IMR-90 (cell line): ENCODE measurements around the gene ZNF571. TPM values are rescaled to one million over a fixed set of nuclear protein-coding genes. Genes with fewer than 3 reads are reported as not detected.

Source experiments
- ATAC-seq: fragments of 200-7000 bp; cut with Tn5 transposase; 2 replicates; pipeline ENCODE4 v1.9.1; 2020; ENCODE audit warnings: low read depth, mild to moderate bottlenecking, moderate library complexity
- Bru-seq: library from RNA; stranded (reverse); fragments of 400-500 nt; gene quantifications from one replicate; lab custom pipeline; 2021; lab: Mats Ljungman, UMichigan
- BruChase-seq, 2 experiments: library from RNA; stranded (reverse); fragments of 400-500 nt; gene quantifications; one replicate each; lab custom pipeline; 2021; lab: Mats Ljungman, UMichigan
- BruUV-seq: library from RNA; stranded (reverse); fragments of 400-500 nt; replicated peaks from 2 replicates; lab custom pipeline; 2021; lab: Mats Ljungman, UMichigan
- CTCF ChIA-PET: fragments of 300-600 bp; formaldehyde crosslinking; extraction: SDS; loops from one replicate; lab custom pipeline; 2021; ENCODE audit warnings: antibody characterized with exemption; lab: Yijun Ruan, JAX
- POLR2A ChIA-PET: fragments of 300-600 bp; sonication (Branson Sonifier 250); formaldehyde crosslinking; loops from one replicate; lab custom pipeline; 2022; ENCODE audit warnings: antibody characterized with exemption; ENCODE audit not compliant: unreplicated experiment; lab: Charles Lee
- DNase-seq: peaks from one replicate; pipeline ENCODE4 v3.0.0; 2013
- H2AFZ ChIP-seq: replicated peaks from 2 replicates; pipeline ENCODE3; 2013; ENCODE audit warnings: low read length, mild to moderate bottlenecking; ENCODE audit not compliant: poor library complexity
- H2AK5ac ChIP-seq: 2 replicates; pipeline ENCODE4 v1.6.1; 2013; ENCODE audit warnings: low read depth, low read length, inconsistent platforms
- H2AK9ac ChIP-seq: replicated peaks from 2 replicates; pipeline ENCODE3; 2013; ENCODE audit warnings: mild to moderate bottlenecking, low read depth, low read length, moderate library complexity; ENCODE audit not compliant: poor library complexity
- H2BK120ac ChIP-seq: 2 replicates; pipeline ENCODE4 v1.6.1; 2013; ENCODE audit warnings: low read depth, low read length, inconsistent platforms
- H2BK15ac ChIP-seq: 3 replicates; pipeline ENCODE4 v1.6.1; 2013; ENCODE audit warnings: low read depth, low read length, inconsistent platforms
- H2BK20ac ChIP-seq: 2 replicates; pipeline ENCODE4 v1.6.1; 2013; ENCODE audit warnings: low read depth, mild to moderate bottlenecking, inconsistent platforms, low read length, moderate library complexity
- H2BK5ac ChIP-seq: 2 replicates; pipeline ENCODE4 v1.6.1; 2013; ENCODE audit warnings: mild to moderate bottlenecking, low read depth, low read length, inconsistent platforms; ENCODE audit not compliant: poor library complexity, severe bottlenecking
- H3K14ac ChIP-seq: replicated peaks from 2 replicates; pipeline ENCODE4 v1.6.1; 2013; ENCODE audit warnings: low read depth, low read length, inconsistent platforms
- H3K18ac ChIP-seq: 2 replicates; pipeline ENCODE4 v1.6.1; 2013; ENCODE audit warnings: low read depth, low read length, control low read depth
- H3K23ac ChIP-seq: 2 replicates; pipeline ENCODE4 v1.6.1; 2013; ENCODE audit warnings: low read depth, low read length, inconsistent platforms
- H3K27ac ChIP-seq: 2 replicates; pipeline ENCODE4 v1.5.1; 2013; ENCODE audit warnings: mild to moderate bottlenecking, control low read depth, low read length; ENCODE audit not compliant: insufficient read depth
- H3K27me3 ChIP-seq: 2 replicates; pipeline ENCODE4 v1.6.1; 2013; ENCODE audit warnings: low read length; ENCODE audit not compliant: control insufficient read depth, insufficient read depth
- H3K36me3 ChIP-seq: 2 replicates; pipeline ENCODE4 v1.6.1; 2013; ENCODE audit warnings: low read length, mixed read lengths; ENCODE audit not compliant: control insufficient read depth, insufficient read depth
- H3K4ac ChIP-seq: 2 replicates; pipeline ENCODE4 v1.6.1; 2013; ENCODE audit warnings: low read depth, low read length, inconsistent platforms
- H3K4me1 ChIP-seq: 2 replicates; pipeline ENCODE4 v1.6.1; 2013; ENCODE audit warnings: low read length, mixed read lengths; ENCODE audit not compliant: control insufficient read depth, insufficient read depth
- H3K4me2 ChIP-seq: 2 replicates; pipeline ENCODE4 v1.6.1; 2013; ENCODE audit warnings: low read depth, mild to moderate bottlenecking, control low read depth, low read length, moderate library complexity
- H3K4me3 ChIP-seq: 2 replicates; pipeline ENCODE4 v1.5.1; 2013; ENCODE audit warnings: low read depth, mild to moderate bottlenecking, control low read depth, low read length, moderate library complexity; ENCODE audit not compliant: insufficient read depth
- H3K56ac ChIP-seq: 2 replicates; pipeline ENCODE4 v1.6.1; 2013; ENCODE audit warnings: low read length, inconsistent platforms; ENCODE audit not compliant: insufficient read depth; ENCODE audit errors: extremely low read depth
- H3K79me1 ChIP-seq, 2 experiments: 2 replicates each; pipeline ENCODE4 v1.6.1; 2013; ENCODE audit warnings: low read length in 2 of 2, inconsistent platforms in 1 of 2, low read depth in 1 of 2
- H3K9ac ChIP-seq: 2 replicates; pipeline ENCODE4 v1.6.1; 2013; ENCODE audit warnings: low read depth, low read length, control low read depth
- H3K9me1 ChIP-seq: 2 replicates; pipeline ENCODE4 v1.6.1; 2013; ENCODE audit warnings: low read length, inconsistent platforms; ENCODE audit not compliant: insufficient read depth
- H3K9me3 ChIP-seq: 2 replicates; pipeline ENCODE4 v1.6.1; 2013; ENCODE audit warnings: low read length; ENCODE audit not compliant: control insufficient read depth, insufficient read depth
- H4K20me1 ChIP-seq: 2 replicates; pipeline ENCODE4 v1.6.1; 2013; ENCODE audit warnings: low read length, inconsistent platforms; ENCODE audit not compliant: insufficient read depth
- H4K5ac ChIP-seq: 2 replicates; pipeline ENCODE4 v1.6.1; 2013; ENCODE audit warnings: mild to moderate bottlenecking, low read depth, low read length, control low read depth
- H4K8ac ChIP-seq, 2 experiments: 2 replicates each; pipeline ENCODE4 v1.6.1; 2013; ENCODE audit warnings: low read depth in 2 of 2, low read length in 2 of 2, control low read depth in 1 of 2, inconsistent platforms in 1 of 2
- H4K91ac ChIP-seq: 2 replicates; pipeline ENCODE4 v1.6.1; 2013; ENCODE audit warnings: low read depth, low read length, inconsistent platforms; ENCODE audit not compliant: insufficient read depth
- CEBPB ChIP-seq: IDR thresholded peaks from 2 replicates; pipeline ENCODE4 v1.6.1; 2012; ENCODE audit warnings: low read depth, low read length, improper control_type of control experiment
- CHD1 ChIP-seq: IDR thresholded peaks from 2 replicates; pipeline ENCODE4 v1.6.1; 2012; ENCODE audit warnings: low read depth, low read length, improper control_type of control experiment
- FOS ChIP-seq: fragments of 150-350 bp; IDR thresholded peaks from 2 replicates; pipeline ENCODE4 v1.6.1; 2016; ENCODE audit warnings: low read depth, low read length
- MXI1 ChIP-seq: IDR thresholded peaks from 2 replicates; pipeline ENCODE4 v1.6.1; 2012; ENCODE audit warnings: low read depth, mild to moderate bottlenecking, low read length, moderate library complexity, borderline replicate concordance
- POLR2A ChIP-seq: IDR thresholded peaks from 2 replicates; pipeline ENCODE4 v1.6.1; 2012; ENCODE audit warnings: mild to moderate bottlenecking, low read depth, low read length
- RAD21 ChIP-seq: IDR thresholded peaks from 2 replicates; pipeline ENCODE4 v1.6.1; 2012; ENCODE audit warnings: low read length, improper control_type of control experiment
- SMC3 ChIP-seq: fragments of 150-350 bp; IDR thresholded peaks from 2 replicates; pipeline ENCODE4 v1.6.1; 2016; ENCODE audit warnings: low read depth, mild to moderate bottlenecking, antibody characterized with exemption, low read length, moderate library complexity
- WGBS, 2 experiments: methylation state at CpG; one replicate each; pipeline versions ENCODE4 v1.1.5 to v1.1.7; 2013; ENCODE audit warnings: missing lambda C conversion rate in 2 of 2; ENCODE audit not compliant: insufficient read length in 1 of 2; ENCODE audit errors: extremely low coverage in 2 of 2; 5-methylcytosine and 5-hydroxymethylcytosine counted together
- dilution Hi-C: fragments of 300-500 bp; cut with HindIII; formaldehyde crosslinking; loops from one replicate; pipeline ENCODE4 v1.14.3; 2018; ENCODE audit warnings: low sequenced_read_pairs; ENCODE audit not compliant: unreplicated experiment
- in situ Hi-C: fragments of 300-500 bp; cut with MboI; formaldehyde crosslinking; loops from 3 replicates; pipeline ENCODE4 v1.14.3; 2019; ENCODE audit warnings: low sequenced_read_pairs, inconsistent platforms, mixed read lengths
- intact Hi-C: fragments of 100-400 bp; cut with micrococcal nuclease; formaldehyde crosslinking; loops from 2 replicates; pipeline ENCODE4 v1.10.0; 2022
- long read RNA-seq: library from polyadenylated mRNA; unstranded; transcript quantifications from one replicate; pipeline ENCODE4 v2.0.0, GENCODE V29; 2021; ENCODE audit not compliant: unreplicated experiment
- polyA plus RNA-seq, 3 experiments: library from polyadenylated mRNA; depleted of rRNA; stranded (reverse); fragments of >200 nt; gene quantifications; 2 replicates each; pipeline ENCODE4 v1.2.3, GENCODE V29; 2012; ENCODE audit warnings: low replicate concordance in 1 of 3
- total RNA-seq: library from RNA; depleted of rRNA; stranded (reverse); fragments of >200 nt; gene quantifications from 2 replicates; pipeline ENCODE4 v1.2.3, GENCODE V29; 2012; rRNA removed

ZNF571 gene
- total RNA-seq (2.2 and 2.5 TPM in 2 replicates), polyA plus RNA-seq (2012; rRNA removed) (0.60 and 0.82 TPM in 2 replicates), Bru-seq, nascent RNA (percentile 50 among the genes with signal in this experiment), BruChase-seq, experiment 1, labeled RNA remaining after a 6-hour chase (percentile 65 among the genes with signal in this experiment), BruChase-seq, experiment 2, labeled RNA remaining after a 2-hour chase (percentile 67 among the genes with signal in this experiment)
- polyA plus RNA-seq (2012; cell fraction: cytosol; rRNA removed), result 0.08 and 0.26 TPM in 2 replicates
- polyA plus RNA-seq (2012; cell fraction: nucleus; rRNA removed; ENCODE audit: low replicate concordance), result 0.32 and 2.3 TPM in 2 replicates
- long read RNA-seq, result 0 reads

DNA sequence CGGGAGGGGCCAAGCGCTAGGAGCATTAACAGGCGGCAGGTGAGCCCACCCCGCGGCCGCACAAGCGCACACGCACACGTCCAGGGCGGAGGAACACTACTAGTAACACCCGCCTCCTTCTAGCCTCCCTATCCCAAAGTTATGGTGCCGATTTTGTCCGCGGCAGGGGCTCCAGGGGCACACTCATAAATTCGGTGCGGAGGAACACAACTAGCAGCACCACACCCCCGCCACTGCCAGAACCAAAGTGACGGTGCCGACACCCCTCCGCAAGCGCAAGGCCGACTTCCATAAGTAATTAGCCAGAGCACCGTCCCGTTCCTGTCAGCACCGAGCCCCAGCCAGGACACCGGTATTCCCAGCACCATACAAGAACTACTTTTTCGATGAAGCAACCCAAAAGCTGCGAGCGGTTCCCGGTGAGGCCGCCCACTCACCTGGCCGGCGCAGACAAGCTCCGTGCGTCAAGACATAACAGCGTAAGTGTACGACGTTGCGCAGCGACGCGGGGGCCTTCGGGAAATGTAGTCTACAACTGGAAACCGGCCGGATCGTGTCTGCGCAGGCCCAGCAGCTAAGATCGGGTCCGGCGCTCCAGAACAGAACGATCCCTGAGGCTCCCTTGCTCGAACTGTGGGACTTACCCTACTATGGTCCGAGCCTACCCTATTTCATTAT lies at the start of gene ZNF571, which contains the start of gene ZNF540:
Gene ZNF571 (minus strand): TSS at position 489 of the 678 bp plus-strand sequence. CDS start 8,116 bp downstream, outside the sequence.
Gene ZNF540 (plus strand): TSS at position 573 of the 678 bp plus-strand sequence. CDS start 3,572 bp downstream, outside the sequence.
- H4K91ac ChIP-seq, result no peak within 1 kb of the TSS; the same call in 1 of the 2 replicates
- no peak within 1 kb of the TSS for H2BK20ac ChIP-seq
- H3K56ac ChIP-seq, result peak within 1 kb of the TSS; percentile 35; the same call in 1 of the 2 replicates
- ATAC-seq (peak; percentile 99), DNase-seq (peak; percentile 93)
- H3K18ac ChIP-seq, result peak within 1 kb of the TSS; percentile 14; the same call in 1 of the 2 replicates
- peak within 1 kb of the TSS; percentile 76 for H3K4me2 ChIP-seq
- peak within 1 kb of the TSS; percentile 30; the same call in 1 of the 2 replicates for H3K23ac ChIP-seq
- H2BK5ac ChIP-seq, result no peak within 1 kb of the TSS
- intact Hi-C loops (loop anchor here (1.0 to 10.0 kb wide), 2 partner anchors 125 to 180 kb away; partner anchors contain the start of genes ZNF570 and ZNF573), in situ Hi-C loops (no loop called here), dilution Hi-C loops (no loop called here)
- H4K5ac ChIP-seq, result peak within 1 kb of the TSS; percentile 65
- H3K79me1 ChIP-seq, result no peaks in the 10 kb centered on the region
- no peaks in the 10 kb centered on the region for H3K9me1 ChIP-seq
- POLR2A ChIA-PET, result no interaction called here
- H3K4ac ChIP-seq, result no peak within 1 kb of the TSS
- no peak within 1 kb of the TSS for H2BK15ac ChIP-seq
- WGBS, 2 experiments, result 0% methylated on average over 20 of the region's 53 CpGs; no CpG with 5 or more reads in 1 of the 2 experiments
- peak within 1 kb of the TSS; percentile 78 for H3K9ac ChIP-seq
- no peaks in the 10 kb centered on the region for H3K27me3 ChIP-seq
- no peaks in the 10 kb centered on the region for H3K4me1 ChIP-seq
- H3K27ac ChIP-seq, result peak within 1 kb of the TSS; percentile 51
- 0 out of 2 replicates have a peak, but pooled peaks have one; percentile 6 for TF ChIP-seq CHD1
- no peak for TF ChIP-seq SMC3
- TF ChIP-seq CEBPB, result peak; percentile 69
- no peak for TF ChIP-seq RAD21
- TF ChIP-seq POLR2A, result 0 out of 2 replicates have a peak, but pooled peaks have one; percentile 38
- TF ChIP-seq FOS, result no peak
- no peak for TF ChIP-seq MXI1
- no TSS peak for BruUV-seq
- H3K4me3 ChIP-seq, result peak within 1 kb of the TSS; percentile 91
- peak within 1 kb of the TSS; percentile 78 for H4K8ac ChIP-seq
- CTCF ChIA-PET, result no interaction called here
- no peak within 1 kb of the TSS for H2AK5ac ChIP-seq
- H3K36me3 ChIP-seq, result no peaks in the 10 kb centered on the region
- no peaks in the 10 kb centered on the region for H3K9me3 ChIP-seq
- no peak within 1 kb of the TSS for H2BK120ac ChIP-seq
- peak within 1 kb of the TSS; percentile 23; the same call in 1 of the 2 replicates for H3K14ac ChIP-seq
- peak within 1 kb of the TSS; percentile 69 for H2AK9ac ChIP-seq
- H4K20me1 ChIP-seq, result no peaks in the 10 kb centered on the region
- H2AFZ ChIP-seq, result peak within 1 kb of the TSS; percentile 98
